NB4 (cell line): ENCODE results near the gene ETV5.

ENCODE experiments used
- DNase-seq: peaks from one replicate; pipeline ENCODE4 v3.0.0; 2010; ENCODE audit warnings: low read depth
- H3K4me3 ChIP-seq: one replicate; pipeline ENCODE4 v1.5.1; 2011; ENCODE audit warnings: mild to moderate bottlenecking, low read depth, low read length, moderate library complexity
- CTCF ChIP-seq: IDR thresholded peaks from one replicate; pipeline ENCODE4 v1.5.1; 2012; ENCODE audit warnings: low read depth, low read length
- MYC ChIP-seq: IDR thresholded peaks from 2 replicates; pipeline ENCODE4 v1.6.1; 2011; ENCODE audit warnings: low read depth, low read length
- POLR2A ChIP-seq: IDR thresholded peaks from 2 replicates; pipeline ENCODE4 v1.6.1; 2011; ENCODE audit warnings: mild to moderate bottlenecking; ENCODE audit not compliant: insufficient read length; ENCODE audit errors: extremely low read depth
- TF ChIP-seq, protein P1 (sequence below): IDR thresholded peaks from 2 replicates; pipeline ENCODE4 v1.6.1; 2011; ENCODE audit warnings: low read depth, low read length

ETV5 gene

GRCh38 chr3:186053954-186054791, 54.7 kb downstream of the ETV5 start:
- no peak for DNase-seq
- no peak for TF ChIP-seq MYC
- TF ChIP-seq POLR2A = no peak
- no peak for TF ChIP-seq CTCF
- TF ChIP-seq, protein P1, sequence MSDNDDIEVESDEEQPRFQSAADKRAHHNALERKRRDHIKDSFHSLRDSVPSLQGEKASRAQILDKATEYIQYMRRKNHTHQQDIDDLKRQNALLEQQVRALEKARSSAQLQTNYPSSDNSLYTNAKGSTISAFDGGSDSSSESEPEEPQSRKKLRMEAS = no peak

DNA sequence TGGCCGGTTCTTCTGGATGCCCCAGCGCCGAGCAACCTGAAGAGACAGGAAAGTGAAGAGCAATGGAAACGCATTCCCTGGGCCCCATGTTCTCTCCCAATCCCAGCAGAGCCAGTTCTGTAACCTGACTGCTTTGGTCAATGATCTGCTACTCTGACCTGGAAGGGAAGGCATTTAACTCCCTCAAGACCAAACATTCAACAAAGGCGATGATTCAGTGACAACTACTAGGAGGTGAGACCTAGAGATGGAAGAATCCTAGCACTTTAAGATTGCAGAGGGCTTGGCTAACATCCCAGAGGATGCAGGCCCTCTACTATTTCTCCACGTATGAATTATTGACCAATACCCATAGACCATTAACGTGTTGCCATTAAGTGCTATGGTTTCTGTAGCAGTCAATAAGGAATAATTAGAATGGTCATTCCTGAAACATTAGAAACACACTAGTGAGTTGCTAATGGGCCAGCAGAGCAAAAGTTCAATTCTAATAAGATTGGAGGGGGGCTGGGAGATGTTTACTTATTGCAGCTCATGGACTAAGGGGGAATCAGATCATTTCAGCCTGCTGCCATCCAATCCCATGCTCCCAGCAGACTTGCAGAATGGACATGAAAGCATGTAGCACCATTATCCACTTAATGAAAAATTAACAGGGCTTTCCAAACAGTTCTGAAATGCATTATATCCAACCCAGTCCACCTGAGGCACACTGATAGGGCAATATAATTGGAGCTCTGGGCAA, 56.6 kb downstream of the ETV5 start:
- no peak for TF ChIP-seq MYC
- no peak for TF ChIP-seq CTCF
- TF ChIP-seq, protein P1 = no peak
- TF ChIP-seq POLR2A = no peak
- DNase-seq = no peak
- H3K4me3 ChIP-seq = no peak overlapping the region

More at GRCh38 chr3:186053954-186054791, 54.7 kb downstream of the ETV5 start:
- no peak overlapping the region for H3K4me3 ChIP-seq

DNA sequence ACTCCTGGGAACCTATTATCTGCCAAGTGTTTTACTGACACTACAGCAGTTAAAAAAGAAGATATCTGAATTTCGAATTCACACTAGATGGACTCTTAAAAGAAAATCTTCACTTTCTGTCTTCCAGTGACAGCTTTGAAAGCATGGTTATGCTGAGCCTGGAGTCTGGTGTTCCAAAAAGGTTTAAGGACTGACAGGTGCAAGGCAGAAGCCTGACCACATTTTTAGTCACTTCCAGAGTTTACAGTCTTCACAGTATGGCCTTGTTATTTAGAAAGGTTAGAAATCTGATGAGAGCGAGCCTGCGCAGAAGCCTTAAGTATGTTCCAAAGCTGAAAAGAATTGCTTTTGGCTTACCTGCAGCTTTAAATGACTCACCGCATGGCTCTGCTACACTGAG, 59.9 kb downstream of the ETV5 start:
- no peak overlapping the region for H3K4me3 ChIP-seq
- no peak for DNase-seq
- TF ChIP-seq CTCF (no peak), MYC (no peak), POLR2A (no peak)
- TF ChIP-seq, protein P1 = no peak

DNA sequence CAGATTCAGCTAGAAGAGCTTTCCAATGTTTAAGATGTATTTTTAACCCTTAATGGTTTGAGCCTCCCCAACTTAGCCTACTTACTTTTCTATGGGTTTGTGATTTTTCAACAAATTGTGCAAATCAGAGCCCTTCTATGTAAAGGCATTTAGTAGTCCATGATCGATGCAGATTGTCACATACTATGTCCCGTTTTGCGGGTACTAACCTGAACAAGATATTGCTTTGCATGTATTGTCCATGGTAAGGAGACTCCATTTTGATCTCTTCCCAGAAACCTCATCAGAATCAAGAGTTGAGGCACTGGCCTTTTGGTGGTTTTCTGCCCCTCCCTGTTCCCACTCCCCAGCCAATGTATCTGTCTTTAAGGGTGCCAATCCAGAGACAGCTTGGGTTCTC, 60.8 kb downstream of the ETV5 start:
- H3K4me3 ChIP-seq = no peak overlapping the region
- DNase-seq = no peak
- TF ChIP-seq, protein P1 = no peak
- no peak for TF ChIP-seq POLR2A
- no peak for TF ChIP-seq MYC
- TF ChIP-seq CTCF = no peak

GRCh38 chr3:186046838-186047237, 62.1 kb downstream of the ETV5 start:
- no peak overlapping the region for H3K4me3 ChIP-seq
- DNase-seq = no peak
- no peak for TF ChIP-seq CTCF
